HG03469 (cell line): ENCODE results near the gene PURB.
"Not testable (repeated sequence)": the region's sequence is repeated elsewhere in the genome, so short reads cannot be mapped to it uniquely, and the experiment has no call there.

Source experiments
- ATAC-seq: cut with Tn5 transposase; IDR thresholded peaks from one replicate; pipeline ENCODE4 v1.9.1; 2021; ENCODE audit warnings: mild to moderate bottlenecking, moderate library complexity, moderate number of reproducible peaks; ENCODE audit not compliant: unreplicated experiment

The PURB gene

DNA sequence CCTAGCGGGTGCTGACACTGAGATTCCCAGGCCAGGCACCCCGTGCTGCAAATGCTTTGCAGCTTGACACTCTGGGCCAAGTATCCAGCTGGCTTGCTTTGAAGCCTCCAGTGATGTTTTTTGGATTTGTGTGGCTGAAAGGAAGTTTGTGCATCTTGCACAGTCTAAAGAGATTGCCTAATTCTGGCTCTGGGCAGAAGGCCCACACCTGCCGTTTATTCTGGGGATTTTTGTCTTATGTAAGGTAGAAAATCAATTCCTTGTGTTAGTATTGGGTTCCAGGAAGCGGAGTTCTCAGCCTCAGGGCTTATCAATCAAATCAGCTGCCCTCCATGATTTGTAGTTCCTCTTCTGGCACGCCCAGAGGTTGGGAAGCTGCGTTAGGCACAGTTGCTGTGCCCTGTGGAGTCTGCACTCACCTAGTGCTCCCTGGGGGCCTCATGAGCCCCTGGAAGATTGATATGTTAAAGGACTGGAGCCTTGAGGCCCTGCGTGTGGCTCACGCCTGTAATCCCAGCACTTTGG is 8.4 kb upstream of the PURB start:
- no peak for ATAC-seq

DNA sequence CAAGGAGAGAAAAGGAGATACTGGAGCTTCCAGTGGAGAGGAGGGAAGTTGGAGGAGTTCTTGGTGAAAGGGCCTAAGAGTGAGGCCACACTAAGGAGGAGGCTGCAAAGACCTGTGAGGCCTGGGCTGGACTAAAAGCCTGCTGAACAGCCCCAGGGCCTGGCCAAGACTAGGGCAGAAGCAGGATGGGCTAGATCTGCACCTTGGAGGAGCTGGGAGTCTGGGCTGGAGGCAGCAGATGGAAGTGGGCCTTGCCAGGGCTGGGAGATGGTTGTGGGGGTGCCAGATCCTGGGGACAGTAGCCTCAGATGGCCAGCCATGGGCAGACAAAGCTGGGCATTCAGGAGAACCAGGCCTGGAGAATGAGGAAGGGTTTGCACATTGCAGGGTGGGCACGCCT is 6.5 kb upstream of the PURB start:
- ATAC-seq: no peak

DNA sequence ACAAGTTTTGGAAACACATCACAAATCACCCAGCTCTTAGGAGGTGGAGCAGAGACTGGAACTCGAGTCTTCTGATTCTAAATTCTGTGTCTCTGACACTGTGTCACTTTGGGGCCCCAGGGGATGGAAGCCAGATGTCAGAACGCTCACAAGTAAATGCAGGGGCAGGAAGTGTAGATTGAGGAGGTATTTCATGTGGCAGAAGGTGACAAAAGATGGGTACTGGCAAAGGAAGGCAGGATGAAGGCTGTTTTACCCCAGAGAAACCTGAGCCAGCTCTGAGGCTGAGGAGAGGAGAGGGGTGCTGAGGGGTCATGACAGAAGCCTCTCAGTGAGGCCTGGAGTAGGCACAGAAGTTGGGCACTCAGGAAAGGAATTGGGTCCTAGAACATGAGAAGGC is 6.0 kb upstream of the PURB start:
- ATAC-seq: no peak

DNA sequence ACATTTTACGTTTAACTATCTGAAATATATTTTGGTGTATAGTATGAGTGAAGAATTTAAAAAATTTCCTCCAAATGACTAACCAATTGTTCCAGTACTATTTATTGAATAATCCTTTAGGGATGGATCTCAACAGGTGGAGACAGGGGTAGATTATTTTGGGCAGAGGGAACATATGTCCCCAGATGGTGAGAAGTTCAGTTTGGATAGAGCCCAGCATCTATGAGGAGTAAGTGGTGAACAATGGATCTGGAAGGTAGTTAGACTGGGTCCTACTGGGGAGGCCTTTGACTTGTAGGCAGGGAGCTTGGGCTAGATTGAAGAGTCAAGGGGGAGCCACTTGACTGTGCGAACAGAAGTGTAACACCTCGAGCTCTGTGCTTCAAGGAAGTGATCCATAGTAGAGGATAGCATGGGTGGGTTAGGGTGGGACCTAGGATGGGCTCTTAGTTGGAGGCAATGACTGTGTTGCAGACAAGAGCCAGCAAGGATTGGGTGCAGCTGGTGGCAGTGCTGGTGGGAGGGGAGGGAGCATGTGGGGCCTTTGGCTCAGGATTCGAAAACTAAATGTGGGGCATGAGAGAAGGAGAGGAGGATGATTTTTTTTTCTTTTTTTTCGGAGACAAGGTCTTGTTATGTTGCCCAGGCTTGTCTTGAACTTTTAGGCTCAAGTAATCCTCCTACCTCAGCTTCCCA is 3.9 kb upstream of the PURB start:
- ATAC-seq: no peak

DNA sequence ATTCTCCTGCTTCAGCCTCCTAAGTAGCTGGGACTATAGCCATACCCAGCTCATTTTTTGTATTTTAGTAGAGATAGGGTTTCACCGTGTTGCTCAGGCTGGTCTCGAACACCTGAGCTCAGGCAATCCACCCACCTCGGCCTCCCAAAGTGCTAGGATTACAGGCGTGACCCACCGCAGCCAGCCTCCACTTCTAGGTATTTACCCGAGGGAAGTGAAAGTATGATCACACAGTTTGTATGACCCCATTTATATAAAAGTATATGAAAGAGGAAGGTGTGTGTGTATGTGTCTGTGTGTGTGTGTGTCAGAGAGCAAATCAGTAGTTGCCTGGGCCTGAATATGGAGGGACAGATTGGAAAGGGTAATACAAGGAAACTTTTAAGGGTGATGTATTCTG is 2.0 kb upstream of the PURB start:
- no peak for ATAC-seq

DNA sequence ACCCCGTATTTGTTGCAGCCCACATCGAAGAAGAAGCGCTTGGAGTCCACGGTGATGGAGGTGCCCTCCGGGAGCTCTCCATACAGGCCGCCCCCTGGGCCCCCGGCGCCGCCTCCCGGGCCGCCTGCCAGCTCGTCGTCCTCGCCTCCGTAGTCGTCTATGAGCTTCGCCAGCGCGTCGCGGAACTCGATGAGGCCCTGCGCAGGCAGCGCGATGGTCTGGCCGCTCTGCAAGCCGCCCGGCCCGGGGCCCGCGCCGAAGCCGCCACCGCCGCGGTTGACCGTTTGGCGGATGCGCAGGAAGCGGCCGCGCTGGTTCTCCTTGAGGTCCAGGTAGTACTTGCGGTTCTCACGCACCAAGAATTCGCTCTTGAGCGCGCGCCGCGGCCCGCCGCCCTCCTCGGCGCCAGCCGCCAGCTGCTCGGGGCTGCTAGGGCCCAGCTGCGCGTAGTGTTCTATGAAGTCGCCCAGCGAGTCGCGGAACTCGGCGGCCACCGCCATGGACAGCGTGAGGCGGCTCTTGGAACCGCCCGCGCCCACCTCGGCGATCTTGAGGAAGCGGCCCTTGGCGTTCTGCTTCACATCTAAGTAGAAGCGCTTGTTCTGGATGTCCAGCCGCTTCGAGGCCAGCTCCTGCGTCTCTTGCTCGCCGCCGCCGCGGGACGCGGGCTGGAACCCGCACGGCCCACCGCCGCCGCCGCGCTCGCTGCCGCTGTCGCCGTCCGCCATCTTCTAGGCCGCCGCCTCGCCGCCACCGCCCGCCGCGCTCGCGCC is 523 bp downstream of the PURB start:
- no peak for ATAC-seq

DNA sequence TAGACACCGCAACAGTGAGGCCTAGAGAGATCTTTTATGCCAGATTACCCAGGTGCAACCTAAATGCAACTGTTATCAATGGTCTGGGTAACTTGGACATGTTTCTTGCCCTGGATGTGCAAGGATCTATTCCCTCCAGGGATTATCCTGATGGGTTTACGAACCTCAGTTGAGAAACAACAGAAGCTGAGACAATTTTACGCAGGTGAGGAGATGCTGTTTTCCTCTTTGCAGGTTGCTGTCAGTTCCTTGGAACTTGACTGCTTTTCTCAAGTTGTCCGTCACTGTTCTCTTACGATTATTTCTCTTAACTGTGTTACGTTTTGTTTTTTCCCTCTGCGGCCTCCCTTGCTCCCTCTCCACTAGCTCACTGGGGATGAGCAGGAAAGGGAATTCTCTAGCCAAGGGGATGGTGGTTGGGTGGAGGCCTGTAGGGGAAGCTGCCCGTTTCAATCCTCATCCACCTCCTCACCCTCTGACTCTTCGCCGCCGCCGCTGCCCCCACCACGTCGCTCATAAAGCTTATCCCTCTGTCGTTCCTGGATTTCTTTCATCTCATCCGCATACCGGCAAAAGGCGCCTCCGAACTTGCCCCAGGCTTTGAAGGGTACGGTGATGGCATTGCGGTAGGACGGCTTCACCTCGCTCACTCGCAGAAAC is 1.2 kb downstream of the PURB start:
- no peak for ATAC-seq

DNA sequence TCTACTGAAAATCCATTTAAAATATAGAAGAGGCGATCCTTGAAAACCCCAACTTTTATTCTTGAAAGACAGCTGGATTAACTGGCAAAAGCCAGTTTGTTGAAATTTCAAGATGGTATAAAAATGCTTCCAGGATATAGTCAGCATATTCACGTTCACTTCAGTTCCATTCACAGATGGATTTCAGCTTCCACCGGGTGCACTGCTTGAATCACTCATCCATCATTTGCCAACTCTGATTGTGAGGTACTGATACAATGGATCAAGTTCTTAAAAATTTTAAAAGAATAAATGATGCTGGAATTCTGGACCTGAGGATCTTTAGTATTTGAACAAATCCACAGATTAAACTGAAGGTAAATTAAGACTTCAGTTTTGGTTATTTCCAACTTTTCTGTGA is 2.4 kb downstream of the PURB start:
- ATAC-seq: no peak

DNA sequence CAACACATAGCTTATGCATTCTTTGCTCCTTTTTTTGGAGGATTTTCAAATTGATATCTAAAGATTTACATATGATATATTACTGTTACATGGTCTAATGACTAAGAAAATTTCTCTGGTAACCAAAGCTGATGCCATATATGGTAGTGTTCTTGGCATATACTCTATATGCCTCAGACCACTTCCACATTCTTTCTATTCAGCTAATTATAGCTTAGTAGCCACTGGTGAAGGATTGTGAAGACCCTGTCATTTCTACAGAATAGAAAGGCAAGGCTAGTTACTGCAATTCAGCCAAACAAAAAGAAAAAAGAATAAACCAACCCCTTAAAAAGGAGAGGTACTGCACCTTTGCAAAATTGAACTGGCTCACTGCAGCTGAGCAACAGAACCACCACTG is 3.7 kb downstream of the PURB start:
- no peak for ATAC-seq

DNA sequence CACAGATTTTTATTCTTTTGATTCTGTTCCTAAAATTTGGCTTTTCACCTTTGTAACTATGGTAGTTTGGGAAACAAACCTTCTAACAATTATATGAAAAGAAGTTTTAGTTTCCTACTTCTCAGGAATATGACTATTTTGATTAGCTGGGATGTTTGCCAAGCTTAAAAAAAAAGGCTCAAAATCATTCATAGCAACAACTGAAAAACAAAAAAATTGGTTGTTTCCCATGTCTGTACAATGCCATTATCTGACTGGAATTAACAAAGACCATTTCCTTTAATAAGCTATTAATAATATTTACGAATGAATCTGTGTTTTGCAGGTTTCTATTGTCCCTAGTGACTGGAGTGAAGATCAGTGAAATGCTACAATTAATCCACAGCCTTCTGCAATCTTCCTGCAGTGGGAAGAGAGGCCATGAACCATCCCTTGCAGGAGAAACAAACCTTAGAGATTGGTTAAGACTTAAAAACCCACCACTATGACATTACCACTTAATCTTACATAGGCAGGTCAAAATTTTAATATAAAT is 4.2 kb downstream of the PURB start:
- no peak for ATAC-seq

DNA sequence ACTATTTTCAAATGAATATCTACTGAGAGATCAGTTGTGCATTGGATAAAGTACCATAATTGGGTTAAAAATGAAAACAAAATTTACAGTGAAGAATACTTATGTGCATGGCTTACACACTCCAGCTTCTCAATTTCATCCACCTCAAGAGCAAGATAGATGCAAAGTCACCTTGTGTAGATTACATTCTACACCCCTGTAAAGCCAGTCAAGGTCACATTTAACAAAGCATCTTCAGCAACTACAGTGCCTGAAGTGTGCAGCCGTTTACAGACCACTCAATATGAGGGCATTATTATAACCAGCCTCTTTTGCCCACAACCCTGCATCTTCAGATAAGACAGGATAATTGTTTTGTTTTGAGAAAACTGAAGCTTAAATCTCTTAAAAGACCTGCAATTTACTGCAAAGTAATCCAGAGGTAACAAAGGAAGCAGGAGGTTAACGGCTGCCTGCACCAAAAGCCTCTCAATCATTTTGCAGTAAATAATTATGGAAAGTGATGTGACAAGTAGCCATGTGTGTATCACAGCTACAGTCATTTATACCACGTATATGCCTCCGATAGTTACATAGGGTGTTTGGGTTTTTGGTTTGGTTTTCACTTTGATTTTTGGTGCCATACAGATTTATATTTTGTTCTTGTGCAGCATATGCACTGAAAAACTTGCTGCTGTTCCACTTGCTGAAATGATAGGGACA is 4.9 kb downstream of the PURB start:
- ATAC-seq: no peak

DNA sequence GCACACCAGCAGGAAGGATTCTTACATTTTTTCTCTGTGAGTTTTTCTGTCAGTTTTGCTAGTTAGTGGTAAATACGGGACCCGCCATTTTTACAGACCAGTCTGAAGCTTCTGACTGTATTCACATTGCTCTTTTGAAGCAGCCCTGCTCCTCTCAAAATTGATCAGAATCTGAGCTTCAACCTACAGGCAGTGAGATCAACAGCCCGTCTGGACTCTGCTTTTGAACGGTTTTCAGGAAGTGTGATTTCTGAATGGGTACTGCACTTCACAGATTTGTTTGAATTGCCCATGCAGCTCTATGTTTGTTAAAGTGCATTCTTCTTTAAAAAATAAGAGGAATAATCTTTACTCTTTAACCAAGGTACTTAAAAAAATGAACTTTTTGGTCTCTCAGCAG is 8.9 kb downstream of the PURB start:
- no peak for ATAC-seq

DNA sequence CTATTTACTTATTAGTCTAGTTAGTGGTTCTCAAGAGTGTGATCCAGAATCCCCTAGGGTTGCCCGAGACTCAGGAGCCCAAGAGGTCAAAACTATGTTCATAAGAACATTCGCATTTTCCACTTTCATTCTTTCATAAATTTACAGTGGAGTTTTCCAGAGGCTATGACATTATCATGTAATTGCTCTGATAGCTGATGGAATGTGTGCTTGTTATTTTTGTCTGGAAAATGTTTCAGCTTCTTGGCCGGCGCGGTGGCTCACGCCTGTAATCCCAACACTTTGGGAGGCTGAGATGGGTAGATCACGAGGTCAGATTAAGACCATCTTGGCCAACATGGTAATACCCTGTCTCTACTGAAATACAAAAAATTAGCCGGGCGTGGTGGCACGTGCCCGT is 10.1 kb downstream of the PURB start:
- ATAC-seq: no peak

DNA sequence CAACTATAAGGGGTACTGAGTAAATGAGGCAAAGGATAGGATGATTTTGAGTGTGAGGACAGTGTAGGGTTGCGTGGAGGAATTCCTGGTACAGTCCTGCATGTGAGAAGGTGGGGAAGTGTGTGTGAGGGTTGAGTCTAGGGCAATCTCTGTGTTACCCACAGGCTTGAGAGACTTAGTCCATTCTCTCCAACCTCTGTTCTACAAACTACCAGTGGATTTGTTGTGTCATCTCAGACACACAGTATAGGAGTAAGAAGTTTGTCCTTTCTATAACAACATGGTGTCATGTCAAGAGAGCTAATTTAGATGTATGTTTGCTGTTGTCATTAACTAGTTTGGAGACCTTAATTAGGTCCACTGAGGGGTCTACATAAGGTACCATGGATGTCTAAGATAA is 12.5 kb downstream of the PURB start:
- no peak for ATAC-seq

DNA sequence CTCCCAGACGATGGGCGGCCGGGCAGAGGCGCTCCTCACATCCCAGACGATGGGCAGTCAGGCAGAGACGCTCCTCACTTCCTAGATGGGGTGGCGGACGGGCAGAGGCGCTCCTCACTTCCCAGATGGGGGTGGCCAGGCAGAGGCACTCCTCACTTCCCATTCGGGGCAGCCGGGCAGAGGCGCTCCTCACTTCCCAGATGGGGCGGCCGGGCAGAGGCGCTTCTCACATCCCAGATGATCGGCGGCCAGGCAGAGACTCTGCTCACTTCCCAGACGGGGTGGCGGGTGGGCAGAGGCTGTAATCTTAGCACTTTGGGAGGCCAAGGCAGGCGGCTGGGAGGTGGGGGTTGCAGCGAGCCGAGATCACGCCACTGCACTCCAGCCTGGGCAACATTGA is 13.4 kb downstream of the PURB start:
- not testable (repeated sequence) for ATAC-seq

DNA sequence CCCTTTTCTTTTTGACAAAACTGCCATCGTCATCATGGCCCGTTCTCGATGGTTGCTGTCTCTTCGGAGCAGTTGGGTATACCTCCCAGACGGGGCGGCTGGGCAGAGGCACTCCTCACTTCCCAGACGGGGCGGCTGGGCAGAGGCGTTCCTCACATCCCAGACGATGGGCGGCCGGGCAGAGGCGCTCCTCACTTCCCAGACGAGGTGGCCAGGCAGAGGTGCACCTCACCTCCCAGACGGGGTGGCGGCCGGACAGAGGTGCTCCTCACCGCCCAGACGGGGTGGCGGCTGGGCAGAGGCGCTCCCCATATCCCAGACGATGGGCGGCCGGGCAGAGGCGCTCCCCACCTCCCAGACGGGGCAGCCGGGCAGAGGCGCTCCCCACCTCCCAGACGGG is 14.6 kb downstream of the PURB start:
- not testable (repeated sequence) for ATAC-seq

DNA sequence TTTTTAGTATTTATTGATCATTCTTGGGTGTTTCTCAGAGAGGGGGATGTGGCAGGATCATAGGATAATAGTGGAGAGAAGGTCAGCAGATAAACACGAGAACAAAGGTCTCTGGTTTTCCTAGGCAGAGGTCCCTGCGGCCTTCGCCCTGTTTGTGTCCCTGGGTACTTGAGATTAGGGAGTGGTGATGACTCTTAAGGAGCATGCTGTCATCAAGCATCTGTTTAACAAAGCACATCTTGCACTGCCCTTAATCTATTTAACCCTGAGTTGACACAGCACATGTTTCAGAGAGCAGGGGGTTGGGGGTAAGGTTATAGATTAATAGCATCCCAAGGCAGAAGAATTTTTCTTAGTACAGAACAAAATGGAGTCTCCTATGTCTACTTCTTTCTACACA is 15.0 kb downstream of the PURB start:
- not testable (repeated sequence) for ATAC-seq

DNA sequence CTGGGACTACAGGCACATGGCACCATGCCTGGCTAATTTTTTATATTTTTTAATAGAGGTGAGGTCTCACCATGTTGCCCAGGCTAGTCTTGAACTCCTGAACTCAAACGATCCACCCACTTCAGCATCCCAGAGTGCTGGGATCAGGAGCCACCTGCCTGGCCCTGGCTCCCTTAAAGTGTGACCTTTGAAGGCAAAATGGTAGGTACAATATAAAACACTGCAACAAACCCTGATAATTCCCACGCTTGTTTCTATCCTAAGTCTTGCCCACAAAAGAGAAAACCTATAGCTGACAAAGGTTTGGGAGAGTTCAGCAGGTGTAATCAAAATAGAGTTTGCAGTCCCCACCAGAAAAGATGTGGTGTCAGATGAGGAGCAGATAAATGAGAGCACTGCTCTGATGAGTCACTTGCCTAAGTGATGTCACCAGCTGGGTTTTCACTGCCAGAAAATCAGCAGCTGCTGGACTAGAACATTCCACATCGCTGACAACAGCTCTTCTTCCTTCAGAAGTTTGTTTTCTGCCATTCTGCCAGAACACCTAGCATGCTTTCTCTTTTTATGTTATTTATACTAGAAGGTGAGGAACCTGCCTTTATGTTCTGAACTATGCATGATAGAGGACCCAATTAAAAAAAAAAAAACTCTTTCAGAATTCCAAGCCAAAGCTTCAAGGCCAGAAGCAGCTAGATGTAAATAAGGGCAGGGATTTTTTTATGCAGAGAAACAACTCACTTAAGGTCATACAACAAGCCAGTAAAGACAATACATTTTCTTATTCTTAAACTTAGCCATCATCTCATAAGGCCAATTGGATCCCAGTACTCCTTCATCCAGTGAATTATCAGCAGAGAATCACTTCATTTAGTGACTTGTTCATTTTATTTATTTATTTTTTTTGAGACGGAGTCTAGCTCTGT is 18.0 kb downstream of the PURB start:
- no peak for ATAC-seq

DNA sequence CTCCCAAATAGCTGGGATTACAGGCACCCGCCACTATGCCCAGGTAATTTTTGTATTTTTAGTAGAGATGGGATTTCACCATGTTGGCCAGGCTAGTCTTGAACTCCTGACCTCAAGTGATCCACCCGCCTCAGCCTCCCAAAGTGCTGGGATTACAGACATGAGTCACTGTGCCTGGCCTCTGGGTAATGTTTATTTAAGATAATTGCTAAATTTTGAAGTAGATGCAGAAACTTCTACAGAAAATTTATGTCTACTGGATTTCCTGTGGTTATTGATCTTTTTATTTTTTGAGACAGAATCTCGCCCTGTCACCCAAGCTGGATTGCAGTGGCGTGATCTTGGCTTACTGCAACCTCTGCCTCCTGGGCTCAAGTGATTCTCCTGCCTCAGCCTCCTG is 23.4 kb downstream of the PURB start:
- ATAC-seq: not testable (repeated sequence)

DNA sequence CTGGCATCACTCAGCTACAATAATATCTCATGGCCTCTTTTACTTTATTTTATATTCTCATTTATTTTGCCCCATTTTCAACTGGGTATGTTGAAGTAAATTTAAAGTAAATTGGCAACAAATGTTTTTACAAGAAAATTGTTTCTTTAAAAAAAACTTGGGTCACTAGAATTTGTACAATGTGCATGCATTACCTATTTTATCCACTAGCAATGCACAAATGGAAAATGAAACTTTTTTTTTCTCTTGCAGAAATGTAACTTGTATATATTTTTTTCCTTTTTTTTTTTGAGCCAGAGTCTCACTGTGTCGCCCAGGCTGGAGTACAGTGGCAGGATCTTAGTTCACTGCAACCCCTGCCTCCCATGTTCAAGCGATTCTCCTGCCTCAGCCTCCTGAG is 27.2 kb downstream of the PURB start:
- no peak for ATAC-seq
